Measurements from ENCODE around the gene ELOVL5.
"Not testable (repeated sequence)": the region's sequence is repeated elsewhere in the genome, so short reads cannot be mapped to it uniquely, and the experiment has no call there.

Gene ELOVL5

GRCh38 chr6:53348371-53349208 lies at the start of gene ELOVL5:
Gene ELOVL5, minus strand, starts transcription at chr6:53348950. Its CDS starts 53,251 bp downstream, at chr6:53295699.
- peak within 1 kb of the TSS; percentile 97 for H3K27ac Mint-ChIP-seq (ENCODE audit: low read depth)
- peak; percentile 82 for ATAC-seq (replicated peaks; ENCODE audit: extremely low read depth, poor library complexity, severe bottlenecking)

GRCh38 chr6:53397283-53397682 lies 48.5 kb upstream of the ELOVL5 start:
- H3K9me3 Mint-ChIP-seq: no peaks in the 10 kb centered on the region
- H3K27me3 Mint-ChIP-seq: no peaks in the 10 kb centered on the region
- H3K27ac Mint-ChIP-seq (ENCODE audit: low read depth): no peak overlapping the region
- no peak overlapping the region for H3K4me3 Mint-ChIP-seq
- no peak for ATAC-seq (replicated peaks; ENCODE audit: extremely low read depth, poor library complexity, severe bottlenecking)
- H3K36me3 Mint-ChIP-seq (ENCODE audit: insufficient read depth): no peaks in the 10 kb centered on the region
- no peaks in the 10 kb centered on the region for H3K4me1 Mint-ChIP-seq
- no peak for DNase-seq (ENCODE audit: low spot score in 2 of 2)

More at GRCh38 chr6:53348371-53349208, at the start of gene ELOVL5:
- H3K4me1 Mint-ChIP-seq: peaks cover 48% of the 10 kb centered on the region
- peak within 1 kb of the TSS; percentile 91 for H3K4me3 Mint-ChIP-seq
- peak; percentile 90 to 95 for DNase-seq (ENCODE audit: low spot score in 2 of 2)
- H3K36me3 Mint-ChIP-seq (ENCODE audit: insufficient read depth): peaks cover 35% of the 10 kb centered on the region
- no peaks in the 10 kb centered on the region for H3K9me3 Mint-ChIP-seq
- H3K27me3 Mint-ChIP-seq: no peaks in the 10 kb centered on the region

GRCh38 chr6:53395986-53396385 lies 47.2 kb upstream of the ELOVL5 start:
- no peaks in the 10 kb centered on the region for H3K36me3 Mint-ChIP-seq (ENCODE audit: insufficient read depth)
- no peak overlapping the region for H3K27ac Mint-ChIP-seq (ENCODE audit: low read depth)
- DNase-seq (ENCODE audit: low spot score in 2 of 2) (no peak), ATAC-seq (replicated peaks; ENCODE audit: extremely low read depth, poor library complexity, severe bottlenecking) (no peak)
- no peaks in the 10 kb centered on the region for H3K4me1 Mint-ChIP-seq
- H3K4me3 Mint-ChIP-seq: no peak overlapping the region
- H3K27me3 Mint-ChIP-seq: no peaks in the 10 kb centered on the region
- no peaks in the 10 kb centered on the region for H3K9me3 Mint-ChIP-seq

- H3K9me3 Mint-ChIP-seq: no peaks in the 10 kb centered on the region
- H3K27ac Mint-ChIP-seq (ENCODE audit: low read depth): no peak overlapping the region
- no peaks in the 10 kb centered on the region for H3K27me3 Mint-ChIP-seq
- DNase-seq (ENCODE audit: low spot score in 2 of 2) (no peak), ATAC-seq (replicated peaks; ENCODE audit: extremely low read depth, poor library complexity, severe bottlenecking) (no peak)
- H3K36me3 Mint-ChIP-seq (ENCODE audit: insufficient read depth): no peaks in the 10 kb centered on the region
- no peaks in the 10 kb centered on the region for H3K4me1 Mint-ChIP-seq
- H3K4me3 Mint-ChIP-seq: no peak overlapping the region
Measured at GRCh38 chr6:53394704-53395103, 46.0 kb upstream of the ELOVL5 start.

- H3K4me3 Mint-ChIP-seq: no peak overlapping the region
- no peaks in the 10 kb centered on the region for H3K36me3 Mint-ChIP-seq (ENCODE audit: insufficient read depth)
- H3K4me1 Mint-ChIP-seq: no peaks in the 10 kb centered on the region
- ATAC-seq (replicated peaks; ENCODE audit: extremely low read depth, poor library complexity, severe bottlenecking) (no peak), DNase-seq (ENCODE audit: low spot score in 2 of 2) (no peak)
- no peaks in the 10 kb centered on the region for H3K9me3 Mint-ChIP-seq
- H3K27ac Mint-ChIP-seq (ENCODE audit: low read depth): no peak overlapping the region
- peaks cover 9% of the 10 kb centered on the region for H3K27me3 Mint-ChIP-seq
Measured at GRCh38 chr6:53391170-53391569, 42.4 kb upstream of the ELOVL5 start.

GRCh38 chr6:53390010-53390409 lies 41.3 kb upstream of the ELOVL5 start:
- DNase-seq (ENCODE audit: low spot score in 2 of 2) (no peak), ATAC-seq (replicated peaks; ENCODE audit: extremely low read depth, poor library complexity, severe bottlenecking) (no peak)
- no peaks in the 10 kb centered on the region for H3K36me3 Mint-ChIP-seq (ENCODE audit: insufficient read depth)
- no peaks in the 10 kb centered on the region for H3K4me1 Mint-ChIP-seq
- no peak overlapping the region for H3K4me3 Mint-ChIP-seq
- H3K27me3 Mint-ChIP-seq: peaks cover 20% of the 10 kb centered on the region
- H3K27ac Mint-ChIP-seq (ENCODE audit: low read depth): no peak overlapping the region
- no peaks in the 10 kb centered on the region for H3K9me3 Mint-ChIP-seq

GRCh38 chr6:53388615-53389014 lies 39.9 kb upstream of the ELOVL5 start:
- H3K36me3 Mint-ChIP-seq (ENCODE audit: insufficient read depth); H3K27ac Mint-ChIP-seq (ENCODE audit: low read depth): not testable (repeated sequence)
- H3K27me3 Mint-ChIP-seq: peaks cover 34% of the 10 kb centered on the region

GRCh38 chr6:53382421-53382820 lies 33.7 kb upstream of the ELOVL5 start:
- no peak overlapping the region for H3K27ac Mint-ChIP-seq (ENCODE audit: low read depth)
- H3K36me3 Mint-ChIP-seq (ENCODE audit: insufficient read depth): no peaks in the 10 kb centered on the region
- no peaks in the 10 kb centered on the region for H3K9me3 Mint-ChIP-seq
- DNase-seq (ENCODE audit: low spot score in 2 of 2) (no peak), ATAC-seq (replicated peaks; ENCODE audit: extremely low read depth, poor library complexity, severe bottlenecking) (no peak)
- peaks cover 49% of the 10 kb centered on the region for H3K27me3 Mint-ChIP-seq
- H3K4me3 Mint-ChIP-seq: no peak overlapping the region
- H3K4me1 Mint-ChIP-seq: no peaks in the 10 kb centered on the region

More at GRCh38 chr6:53388615-53389014, 39.9 kb upstream of the ELOVL5 start:
- DNase-seq (ENCODE audit: low spot score in 2 of 2); H3K9me3 Mint-ChIP-seq; ATAC-seq (replicated peaks; ENCODE audit: extremely low read depth, poor library complexity, severe bottlenecking); H3K4me3 Mint-ChIP-seq; H3K4me1 Mint-ChIP-seq: not testable (repeated sequence)

GRCh38 chr6:53378208-53378607 lies 29.5 kb upstream of the ELOVL5 start:
- Mint-ChIP-seq H3K4me3 (no peak overlapping the region), H3K4me1 (no peaks in the 10 kb centered on the region), H3K9me3 (no peaks in the 10 kb centered on the region), H3K27ac (ENCODE audit: low read depth) (no peak overlapping the region), H3K36me3 (ENCODE audit: insufficient read depth) (no peaks in the 10 kb centered on the region), H3K27me3 (peaks cover 11% of the 10 kb centered on the region)
- no peak for ATAC-seq (replicated peaks; ENCODE audit: extremely low read depth, poor library complexity, severe bottlenecking)
- no peak for DNase-seq (ENCODE audit: low spot score in 2 of 2)

GRCh38 chr6:53377793-53378192 lies 29.0 kb upstream of the ELOVL5 start:
- no peak overlapping the region for H3K27ac Mint-ChIP-seq (ENCODE audit: low read depth)
- ATAC-seq (replicated peaks; ENCODE audit: extremely low read depth, poor library complexity, severe bottlenecking) (no peak), DNase-seq (ENCODE audit: low spot score in 2 of 2) (no peak)
- H3K27me3 Mint-ChIP-seq: peaks cover 9% of the 10 kb centered on the region
- no peaks in the 10 kb centered on the region for H3K9me3 Mint-ChIP-seq
- H3K4me3 Mint-ChIP-seq: no peak overlapping the region
- H3K4me1 Mint-ChIP-seq: no peaks in the 10 kb centered on the region
- H3K36me3 Mint-ChIP-seq (ENCODE audit: insufficient read depth): no peaks in the 10 kb centered on the region

GRCh38 chr6:53377289-53377688 lies 28.5 kb upstream of the ELOVL5 start:
- ATAC-seq (replicated peaks; ENCODE audit: extremely low read depth, poor library complexity, severe bottlenecking): no peak
- DNase-seq (ENCODE audit: low spot score in 2 of 2): no peak
- H3K4me3 Mint-ChIP-seq: no peak overlapping the region
- H3K4me1 Mint-ChIP-seq: no peaks in the 10 kb centered on the region
- no peaks in the 10 kb centered on the region for H3K9me3 Mint-ChIP-seq
- H3K27me3 Mint-ChIP-seq: peaks cover 9% of the 10 kb centered on the region
- no peak overlapping the region for H3K27ac Mint-ChIP-seq (ENCODE audit: low read depth)
- no peaks in the 10 kb centered on the region for H3K36me3 Mint-ChIP-seq (ENCODE audit: insufficient read depth)

GRCh38 chr6:53376661-53377226 lies 28.0 kb upstream of the ELOVL5 start:
- Mint-ChIP-seq H3K4me3 (no peak overlapping the region), H3K9me3 (no peaks in the 10 kb centered on the region), H3K4me1 (no peaks in the 10 kb centered on the region), H3K27ac (ENCODE audit: low read depth) (no peak overlapping the region), H3K27me3 (peaks cover 5% of the 10 kb centered on the region), H3K36me3 (ENCODE audit: insufficient read depth) (no peaks in the 10 kb centered on the region)
- ATAC-seq (replicated peaks; ENCODE audit: extremely low read depth, poor library complexity, severe bottlenecking) (no peak), DNase-seq (ENCODE audit: low spot score in 2 of 2) (no peak)

GRCh38 chr6:53375847-53376246 lies 27.1 kb upstream of the ELOVL5 start:
- no peak overlapping the region for H3K4me3 Mint-ChIP-seq
- no peak for DNase-seq (ENCODE audit: low spot score in 2 of 2)
- H3K27ac Mint-ChIP-seq (ENCODE audit: low read depth): no peak overlapping the region

More at GRCh38 chr6:53375847-53376246, 27.1 kb upstream of the ELOVL5 start:
- H3K4me1 Mint-ChIP-seq: no peaks in the 10 kb centered on the region
- H3K9me3 Mint-ChIP-seq: no peaks in the 10 kb centered on the region
- no peaks in the 10 kb centered on the region for H3K27me3 Mint-ChIP-seq
- ATAC-seq (replicated peaks; ENCODE audit: extremely low read depth, poor library complexity, severe bottlenecking): no peak
- no peaks in the 10 kb centered on the region for H3K36me3 Mint-ChIP-seq (ENCODE audit: insufficient read depth)

Measured in central memory CD8-positive, alpha-beta T cell (primary cell).